ENCODE data around the gene SCMH1.

DNA sequence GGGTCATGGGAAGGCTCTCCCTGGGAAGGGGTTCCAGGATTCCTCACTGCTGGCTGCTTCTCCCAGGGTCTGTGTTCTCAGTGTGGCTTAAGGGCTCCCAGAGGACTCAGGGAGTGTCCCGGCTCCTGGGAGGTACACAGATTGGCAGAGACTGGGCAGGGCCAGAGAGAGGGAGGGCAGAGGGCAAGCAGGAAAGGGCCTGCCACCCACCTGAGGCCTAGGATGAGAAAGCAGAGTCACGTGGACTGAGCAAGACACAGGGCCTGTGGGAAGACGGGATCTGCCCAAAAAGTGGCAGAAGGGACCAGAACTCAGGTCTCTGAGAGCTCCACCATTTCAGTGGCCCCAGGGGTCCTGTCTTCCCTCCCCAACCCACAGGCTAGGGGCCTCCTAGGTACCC is 221.5 kb downstream of the SCMH1 start:
- TF ChIP-seq MZF1 (tag by site-specific recombination; IDR thresholded peaks at IDR 0.05; ENCODE audit: borderline replicate concordance) = no peak
- no peak for TF ChIP-seq YY1 (tag by site-specific recombination; IDR thresholded peaks at IDR 0.05)
- TF ChIP-seq, protein P1, sequence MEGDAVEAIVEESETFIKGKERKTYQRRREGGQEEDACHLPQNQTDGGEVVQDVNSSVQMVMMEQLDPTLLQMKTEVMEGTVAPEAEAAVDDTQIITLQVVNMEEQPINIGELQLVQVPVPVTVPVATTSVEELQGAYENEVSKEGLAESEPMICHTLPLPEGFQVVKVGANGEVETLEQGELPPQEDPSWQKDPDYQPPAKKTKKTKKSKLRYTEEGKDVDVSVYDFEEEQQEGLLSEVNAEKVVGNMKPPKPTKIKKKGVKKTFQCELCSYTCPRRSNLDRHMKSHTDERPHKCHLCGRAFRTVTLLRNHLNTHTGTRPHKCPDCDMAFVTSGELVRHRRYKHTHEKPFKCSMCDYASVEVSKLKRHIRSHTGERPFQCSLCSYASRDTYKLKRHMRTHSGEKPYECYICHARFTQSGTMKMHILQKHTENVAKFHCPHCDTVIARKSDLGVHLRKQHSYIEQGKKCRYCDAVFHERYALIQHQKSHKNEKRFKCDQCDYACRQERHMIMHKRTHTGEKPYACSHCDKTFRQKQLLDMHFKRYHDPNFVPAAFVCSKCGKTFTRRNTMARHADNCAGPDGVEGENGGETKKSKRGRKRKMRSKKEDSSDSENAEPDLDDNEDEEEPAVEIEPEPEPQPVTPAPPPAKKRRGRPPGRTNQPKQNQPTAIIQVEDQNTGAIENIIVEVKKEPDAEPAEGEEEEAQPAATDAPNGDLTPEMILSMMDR (tag by site-specific recombination; IDR thresholded peaks at IDR 0.05) = no peak
- no peak for TF ChIP-seq ZNF133 (tag by site-specific recombination; IDR thresholded peaks at IDR 0.05)
- TF ChIP-seq GLI2 (tag by site-specific recombination; IDR thresholded peaks at IDR 0.05; ENCODE audit: borderline replicate concordance, low read depth) = no peak
- TF ChIP-seq, protein P2, sequence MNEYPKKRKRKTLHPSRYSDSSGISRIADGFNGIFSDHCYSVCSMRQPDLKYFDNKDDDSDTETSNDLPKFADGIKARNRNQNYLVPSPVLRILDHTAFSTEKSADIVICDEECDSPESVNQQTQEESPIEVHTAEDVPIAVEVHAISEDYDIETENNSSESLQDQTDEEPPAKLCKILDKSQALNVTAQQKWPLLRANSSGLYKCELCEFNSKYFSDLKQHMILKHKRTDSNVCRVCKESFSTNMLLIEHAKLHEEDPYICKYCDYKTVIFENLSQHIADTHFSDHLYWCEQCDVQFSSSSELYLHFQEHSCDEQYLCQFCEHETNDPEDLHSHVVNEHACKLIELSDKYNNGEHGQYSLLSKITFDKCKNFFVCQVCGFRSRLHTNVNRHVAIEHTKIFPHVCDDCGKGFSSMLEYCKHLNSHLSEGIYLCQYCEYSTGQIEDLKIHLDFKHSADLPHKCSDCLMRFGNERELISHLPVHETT (tag by site-specific recombination; IDR thresholded peaks at IDR 0.05) = no peak
- TF ChIP-seq WT1 (tag by site-specific recombination; IDR thresholded peaks at IDR 0.05) = no peak
